GM18508 (cell line): Measurements from ENCODE around the gene CCL27.

Source experiments
- ATAC-seq: cut with Tn5 transposase; IDR thresholded peaks from one replicate; pipeline ENCODE4 v1.9.1; 2021; ENCODE audit warnings: moderate number of reproducible peaks; ENCODE audit not compliant: insufficient read depth, unreplicated experiment

The CCL27 gene

GRCh38 chr9:34662526-34663302 lies at the start of gene CCL27:
CCL27 (minus strand) TSS chr9:34662657; CDS start chr9:34662633, 24 bp downstream.
- ATAC-seq: no peak

- ATAC-seq: no peak
These were observed 49.7 kb upstream of the CCL27 start for GRCh38 chr9:34712140-34712539.

GRCh38 chr9:34710023-34710422 lies 47.6 kb upstream of the CCL27 start, which contains the start of gene CCL21:
CCL21 (minus strand) TSS chr9:34710136; CDS start chr9:34710066, 70 bp downstream.
- ATAC-seq: no peak

GRCh38 chr9:34709196-34709978 lies 46.9 kb upstream of the CCL27 start:
- ATAC-seq: no peak

GRCh38 chr9:34707130-34707529 lies 44.7 kb upstream of the CCL27 start:
- no peak for ATAC-seq

- no peak for ATAC-seq
These were observed 39.6 kb upstream of the CCL27 start for GRCh38 chr9:34701769-34702736.

- no peak for ATAC-seq
These were observed 38.7 kb upstream of the CCL27 start for GRCh38 chr9:34701023-34701768.

GRCh38 chr9:34694811-34695210 lies 32.4 kb upstream of the CCL27 start:
- no peak for ATAC-seq

- no peak for ATAC-seq
These were observed 31.1 kb upstream of the CCL27 start for GRCh38 chr9:34693560-34693959.

- no peak for ATAC-seq
These were observed 29.5 kb upstream of the CCL27 start for GRCh38 chr9:34691936-34692315.

- no peak for ATAC-seq
These were observed 28.8 kb upstream of the CCL27 start, which contains the start of gene CCL19 for GRCh38 chr9:34690983-34691935. CCL19 (minus strand) TSS chr9:34691276; CDS start chr9:34691139, 137 bp downstream.

GRCh38 chr9:34689512-34689911 lies 27.1 kb upstream of the CCL27 start:
- no peak for ATAC-seq

- no peak for ATAC-seq
These were observed 26.6 kb upstream of the CCL27 start for GRCh38 chr9:34689116-34689470.

- no peak for ATAC-seq
These were observed 26.1 kb upstream of the CCL27 start for GRCh38 chr9:34688329-34689115.

GRCh38 chr9:34687276-34688030 lies 25.0 kb upstream of the CCL27 start:
- ATAC-seq: no peak

- ATAC-seq: no peak
These were observed 24.3 kb upstream of the CCL27 start for GRCh38 chr9:34686732-34687131.

GRCh38 chr9:34686231-34686630 lies 23.8 kb upstream of the CCL27 start:
- ATAC-seq: no peak
